Measurements from ENCODE around the gene RALGAPA2.

- TF ChIP-seq CTCF (conservative IDR thresholded peaks at IDR 0.05; ENCODE audit: low read length) (no peak), EZH2phosphoT487 (IDR thresholded peaks at IDR 0.05; ENCODE audit: borderline replicate concordance) (no peak)
These were observed 299.7 kb downstream of the RALGAPA2 start for GRCh38 chr20:20412750-20413149.
